Fibroblast of mammary gland (primary cell): ENCODE measurements around the gene NR4A1.
A peak's percentile ranks its signal among the peaks of the same experiment; 100 is the strongest.

Source experiments
- DNase-seq: peaks from one replicate; pipeline ENCODE4 v3.0.0-alpha.2; 2010; ENCODE audit warnings: low read depth
- H3K4me3 ChIP-seq: 2 replicates; pipeline ENCODE4 v1.5.1; 2011; ENCODE audit warnings: low read depth, mild to moderate bottlenecking, low read length, moderate library complexity; ENCODE audit not compliant: control insufficient read depth
- CTCF ChIP-seq: conservative IDR thresholded peaks from 2 replicates; pipeline ENCODE4 v1.5.1; 2011; ENCODE audit warnings: low read depth, low read length, inconsistent platforms; ENCODE audit not compliant: control insufficient read depth, insufficient read depth

The NR4A1 gene

GRCh38 chr12:52084491-52085231, 33.4 kb downstream of the NR4A1 start:
- no peak for TF ChIP-seq CTCF
- DNase-seq, result no peak
- H3K4me3 ChIP-seq, result no peak overlapping the region

GRCh38 chr12:52085682-52086180, 34.5 kb downstream of the NR4A1 start:
- no peak overlapping the region for H3K4me3 ChIP-seq
- no peak for DNase-seq
- TF ChIP-seq CTCF, result no peak

GRCh38 chr12:52086366-52086765, 35.1 kb downstream of the NR4A1 start:
- no peak for TF ChIP-seq CTCF
- no peak overlapping the region for H3K4me3 ChIP-seq
- DNase-seq, result peak; percentile 45

GRCh38 chr12:52086944-52087835, 35.9 kb downstream of the NR4A1 start:
- no peak for TF ChIP-seq CTCF
- no peak for DNase-seq
- H3K4me3 ChIP-seq, result no peak overlapping the region

GRCh38 chr12:52087961-52088820, 36.9 kb downstream of the NR4A1 start:
- no peak for TF ChIP-seq CTCF
- no peak for DNase-seq
- no peak overlapping the region for H3K4me3 ChIP-seq

GRCh38 chr12:52089491-52089890, 38.2 kb downstream of the NR4A1 start:
- TF ChIP-seq CTCF, result no peak
- H3K4me3 ChIP-seq, result no peak overlapping the region
- DNase-seq, result no peak
